Stimulated activated CD4-positive, alpha-beta T cell treated with anti-CD3 and anti-CD28 coated beads, TNF-alpha, amount 100 ng/mL, for 48 hours (primary cell): Measurements from ENCODE around the gene DHDDS.
"Not testable (repeated sequence)": the region's sequence is repeated elsewhere in the genome, so short reads cannot be mapped to it uniquely, and the experiment has no call there.

Experiments used
- DNase-seq, 3 donors: peaks; one replicate each; pipeline ENCODE4 v3.0.0-alpha.2; 2020; ENCODE audit warnings: low read depth in 3 of 3

Gene DHDDS

GRCh38 chr1:26475989-26476388, 43.9 kb downstream of the DHDDS start:
- no peak for DNase-seq

- DNase-seq = no peak
These were observed 44.8 kb downstream of the DHDDS start for GRCh38 chr1:26476958-26477357.

- DNase-seq = no peak
These were observed 45.5 kb downstream of the DHDDS start for GRCh38 chr1:26477446-26478152.

- no peak for DNase-seq
These were observed 46.0 kb downstream of the DHDDS start for GRCh38 chr1:26478159-26478558.

GRCh38 chr1:26478988-26479387, 46.9 kb downstream of the DHDDS start:
- no peak for DNase-seq

GRCh38 chr1:26482921-26483320, 50.8 kb downstream of the DHDDS start:
- no peak for DNase-seq

- DNase-seq = no peak
These were observed 51.9 kb downstream of the DHDDS start for GRCh38 chr1:26483980-26484379.

- no peak for DNase-seq
These were observed 58.0 kb downstream of the DHDDS start for GRCh38 chr1:26490155-26490554.

- DNase-seq = no peak
These were observed 61.1 kb downstream of the DHDDS start for GRCh38 chr1:26493267-26493666.

- no peak for DNase-seq
These were observed 61.8 kb downstream of the DHDDS start for GRCh38 chr1:26493938-26494337.

- no peak for DNase-seq
These were observed 64.7 kb downstream of the DHDDS start for GRCh38 chr1:26496861-26497260.

- no peak for DNase-seq
These were observed 66.8 kb downstream of the DHDDS start for GRCh38 chr1:26498894-26499293.

- peak; percentile 84 to 93 (median 88) for DNase-seq
These were observed 68.5 kb downstream of the DHDDS start for GRCh38 chr1:26500488-26501175.

- not testable (repeated sequence) for DNase-seq
These were observed 78.6 kb downstream of the DHDDS start for GRCh38 chr1:26510711-26511110.

GRCh38 chr1:26515836-26516235, 83.7 kb downstream of the DHDDS start:
- not testable (repeated sequence) for DNase-seq

GRCh38 chr1:26516987-26517765, 85.1 kb downstream of the DHDDS start:
- DNase-seq = no peak

- DNase-seq = no peak
These were observed 85.6 kb downstream of the DHDDS start for GRCh38 chr1:26517766-26518049.

- DNase-seq = no peak
These were observed 86.2 kb downstream of the DHDDS start for GRCh38 chr1:26518355-26518754.

GRCh38 chr1:26520339-26520738, 88.2 kb downstream of the DHDDS start:
- no peak for DNase-seq
